ENCODE results near the gene CISD2. TPM values are rescaled to one million over a fixed set of nuclear protein-coding genes. Genes with fewer than 3 reads are reported as not detected.
"Not testable (repeated sequence)": the region's sequence is repeated elsewhere in the genome, so short reads cannot be mapped to it uniquely, and the experiment has no call there.

Gene CISD2
- total RNA-seq, 4 donors from 2014 or later = 5.0 to 21.4 (median 9.3) TPM

DNA sequence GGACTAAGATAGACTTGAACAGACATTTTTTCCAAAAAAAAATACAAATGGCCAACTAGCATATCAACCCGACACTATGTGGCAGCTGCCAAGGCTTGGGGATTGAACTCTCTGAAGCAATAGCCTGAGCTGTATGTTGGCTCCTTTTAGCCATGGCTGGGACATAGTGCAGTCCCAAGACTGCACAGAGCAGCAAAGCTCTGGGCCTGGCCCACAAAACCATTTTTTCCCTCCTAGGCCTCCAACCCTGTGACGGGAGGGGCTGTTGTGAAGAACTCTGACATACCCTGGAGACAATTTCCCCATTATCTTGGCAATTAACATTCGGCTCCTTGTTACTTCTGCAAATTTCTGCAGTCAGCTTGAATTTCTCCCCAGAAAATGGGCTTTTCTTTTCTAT is 50.1 kb downstream of the CISD2 start:
- Histone ChIP-seq H3K9me3 (no peaks in the 10 kb centered on the region), H3K4me1 (no peaks in the 10 kb centered on the region), H3K27ac (no peak overlapping the region), H3K36me3 (no peaks in the 10 kb centered on the region), H3K27me3 (no peaks in the 10 kb centered on the region), H3K4me3 (no peak overlapping the region)
- no peak for TF ChIP-seq POLR2A (IDR thresholded peaks at IDR 0.05)
- TF ChIP-seq CTCF (IDR thresholded peaks at IDR 0.05) = no peak
- no peak for DNase-seq

GRCh38 chr4:102919697-102920096 is 50.9 kb downstream of the CISD2 start:
- H3K4me3 ChIP-seq, H3K9me3 ChIP-seq, H3K27me3 ChIP-seq, DNase-seq, H3K27ac ChIP-seq, H3K4me1 ChIP-seq, H3K36me3 ChIP-seq: not testable (repeated sequence)

- Histone ChIP-seq H3K36me3 (no peaks in the 10 kb centered on the region), H3K4me1 (no peaks in the 10 kb centered on the region), H3K27ac (no peak overlapping the region), H3K27me3 (no peaks in the 10 kb centered on the region), H3K9me3 (no peaks in the 10 kb centered on the region), H3K4me3 (no peak overlapping the region)
- TF ChIP-seq CTCF (IDR thresholded peaks at IDR 0.05) = no peak
- no peak for TF ChIP-seq POLR2A (IDR thresholded peaks at IDR 0.05)
- no peak for DNase-seq
These were observed 66.9 kb downstream of the CISD2 start for GRCh38 chr4:102935716-102936115.

DNA sequence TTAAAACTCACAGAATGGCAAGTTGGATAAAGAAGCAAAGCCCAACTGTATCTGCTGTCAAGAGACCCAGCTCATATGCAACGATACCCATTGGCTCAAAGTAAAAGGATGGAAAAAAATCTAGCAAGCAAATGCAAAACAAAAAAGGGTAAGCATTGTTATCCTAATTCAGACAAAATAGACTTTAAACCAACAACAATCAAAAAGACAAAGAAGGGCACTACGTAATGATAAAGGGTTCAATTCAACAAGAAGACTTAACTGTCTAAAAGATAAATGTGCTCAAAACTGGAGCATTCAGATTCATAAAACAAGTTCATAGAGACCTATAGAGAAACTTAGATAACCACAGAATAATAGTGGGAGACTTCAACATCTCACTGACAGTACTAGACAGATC is 69.3 kb downstream of the CISD2 start:
- H3K4me1 ChIP-seq, H3K9me3 ChIP-seq, H3K36me3 ChIP-seq, H3K27ac ChIP-seq, H3K4me3 ChIP-seq, DNase-seq, H3K27me3 ChIP-seq: not testable (repeated sequence)

Small RNA genes lying within 50 kb of the gene (small RNA-seq; reads per million reads assigned to genes)
- 0 reads per million in 2 donors for gene RNU7-151P

Other genes with a start within 250 kb of the CISD2 start
- 10 to 100 TPM; 23.3 to 54.5 (median 33.6) TPM for gene MANBA, start 108.0 kb upstream of the CISD2 start, total RNA-seq
- gene UBE2D3, start 41.4 kb upstream of the CISD2 start, total RNA-seq = 100 to 1,000 TPM; 240 to 373 (median 308) TPM
- under 1 TPM in 1 of 4 donors, not detected in 3; 0.40 TPM for gene SLC9B1, start 150.7 kb downstream of the CISD2 start, total RNA-seq
- 10 to 100 TPM in 2 of 4 donors, 1 to 10 TPM in 2; 1.1 to 19.0 (median 7.8) TPM for gene SLC9B2, start 207.8 kb downstream of the CISD2 start, total RNA-seq
- gene BDH2, start 230.8 kb downstream of the CISD2 start, total RNA-seq = 100 to 1,000 TPM in 3 of 4 donors, 10 to 100 TPM in 1; 65.2 to 128 (median 114) TPM

Data from Peyer's patch (tissue), 4 donors.